Inferior parietal cortex (tissue), 1 donor: ENCODE measurements around the gene TNFRSF12A.

Experiments
- DNase-seq: peaks from one replicate; pipeline ENCODE4 v3.0.0-alpha.2; 2016; ENCODE audit errors: extremely low spot score

Gene TNFRSF12A

GRCh38 chr16:3020247-3020603 is at the start of gene TNFRSF12A:
Gene TNFRSF12A (plus strand): TSS chr16:3020368. CDS start chr16:3020398, 30 bp downstream.
- no peak for DNase-seq

GRCh38 chr16:2970563-2970962 is 49.6 kb upstream of the TNFRSF12A start:
- DNase-seq, result no peak

- no peak for DNase-seq
Measured at GRCh38 chr16:2971134-2971984, 48.8 kb upstream of the TNFRSF12A start.

GRCh38 chr16:2971985-2972784 is 48.0 kb upstream of the TNFRSF12A start:
- no peak for DNase-seq

GRCh38 chr16:2973093-2973492 is 47.1 kb upstream of the TNFRSF12A start:
- no peak for DNase-seq

GRCh38 chr16:2973605-2974318 is 46.4 kb upstream of the TNFRSF12A start:
- no peak for DNase-seq

GRCh38 chr16:2974319-2975056 is 45.7 kb upstream of the TNFRSF12A start:
- DNase-seq, result no peak

GRCh38 chr16:2975161-2975795 is 44.9 kb upstream of the TNFRSF12A start:
- DNase-seq, result no peak

- DNase-seq, result no peak
Measured at GRCh38 chr16:2976201-2976600, 44.0 kb upstream of the TNFRSF12A start.

- DNase-seq, result no peak
Measured at GRCh38 chr16:2976673-2977072, 43.5 kb upstream of the TNFRSF12A start.

- no peak for DNase-seq
Measured at GRCh38 chr16:2977440-2977839, 42.7 kb upstream of the TNFRSF12A start.

- no peak for DNase-seq
Measured at GRCh38 chr16:2979669-2980226, 40.4 kb upstream of the TNFRSF12A start.

GRCh38 chr16:2980227-2981176 is 39.7 kb upstream of the TNFRSF12A start, which contains the start of gene PKMYT1:
Gene PKMYT1 (minus strand): TSS chr16:2980446. CDS start chr16:2979657, 789 bp downstream.
- DNase-seq, result peak; percentile 91

- no peak for DNase-seq
Measured at GRCh38 chr16:2981177-2981898, 38.8 kb upstream of the TNFRSF12A start.

- DNase-seq, result no peak
Measured at GRCh38 chr16:2981899-2982250, 38.3 kb upstream of the TNFRSF12A start.

GRCh38 chr16:2982402-2982801 is 37.8 kb upstream of the TNFRSF12A start:
- DNase-seq, result no peak

- peak; percentile 79 for DNase-seq
Measured at GRCh38 chr16:2983706-2984136, 36.4 kb upstream of the TNFRSF12A start.

- no peak for DNase-seq
Measured at GRCh38 chr16:2985462-2985861, 34.7 kb upstream of the TNFRSF12A start.

GRCh38 chr16:2985893-2986355 is 34.2 kb upstream of the TNFRSF12A start:
- DNase-seq, result no peak
